Activated CD4-positive, alpha-beta T cell treated with anti-CD3 and anti-CD28 coated beads, Interleukin-2, amount 50 U/mL, for 48 hours (primary cell): ENCODE data around the gene P3H3.

Source experiments
- DNase-seq, 2 experiments: peaks; one replicate each; pipeline ENCODE4 v3.0.0-alpha.2; 2020

The P3H3 gene

DNA sequence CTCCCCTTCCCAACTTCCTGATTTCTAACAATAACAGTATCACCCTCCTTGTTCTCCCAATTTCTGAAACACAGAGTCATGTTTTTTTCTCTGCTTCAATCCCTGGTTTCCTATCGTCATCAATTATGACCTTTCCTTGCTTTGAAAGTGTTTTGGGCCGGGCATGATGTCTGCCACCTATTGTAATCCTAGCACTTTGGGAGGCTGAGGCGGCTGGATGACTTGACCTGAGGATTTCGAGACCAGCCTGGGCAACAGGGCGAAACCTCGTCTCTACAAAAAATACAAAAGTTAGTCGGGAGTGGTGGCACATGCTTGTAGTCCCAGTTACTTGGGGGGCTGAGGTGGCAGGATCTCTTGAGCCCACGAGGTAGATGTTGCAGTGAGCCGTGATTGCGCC, 19.2 kb upstream of the P3H3 start:
- DNase-seq, result no peak

DNA sequence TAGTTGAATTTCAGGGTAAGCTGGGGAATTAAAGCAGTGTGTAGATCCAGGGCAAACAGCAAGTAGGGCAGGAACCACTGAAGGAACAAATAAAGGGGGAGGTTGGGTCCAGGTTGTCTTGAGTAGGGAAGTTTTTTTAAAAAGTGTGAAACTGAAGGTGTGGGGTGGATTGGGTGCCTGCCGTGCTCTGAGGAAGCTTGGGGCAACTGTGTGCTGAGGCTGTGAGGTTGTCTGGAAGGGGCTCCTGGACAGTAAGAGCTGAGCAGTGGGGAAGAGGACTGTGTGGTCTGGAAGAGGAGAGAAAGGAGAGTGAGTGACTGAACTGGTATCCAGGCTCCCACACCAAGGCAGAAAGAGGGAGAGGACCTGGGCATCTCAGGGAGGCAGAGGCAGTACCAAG, 17.4 kb upstream of the P3H3 start:
- DNase-seq, result no peak

DNA sequence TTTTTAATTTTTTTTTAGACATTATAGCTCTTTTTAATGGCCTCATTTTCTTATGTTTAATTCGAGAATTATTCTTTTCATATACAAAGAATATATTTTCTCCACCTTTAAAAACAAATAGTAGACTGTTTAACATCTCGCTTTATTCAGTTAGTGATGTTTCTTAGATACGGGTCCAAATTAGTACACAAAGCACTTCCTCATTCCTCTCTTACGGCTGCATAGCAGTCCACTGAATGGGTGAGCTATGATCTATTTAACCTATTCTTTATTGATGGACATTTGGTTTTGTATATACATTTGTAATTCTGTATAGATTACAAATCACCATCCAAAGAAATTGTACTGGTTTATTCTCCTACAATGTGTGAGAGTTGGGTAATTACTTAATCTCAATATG, 14.8 kb upstream of the P3H3 start:
- DNase-seq, result no peak

DNA sequence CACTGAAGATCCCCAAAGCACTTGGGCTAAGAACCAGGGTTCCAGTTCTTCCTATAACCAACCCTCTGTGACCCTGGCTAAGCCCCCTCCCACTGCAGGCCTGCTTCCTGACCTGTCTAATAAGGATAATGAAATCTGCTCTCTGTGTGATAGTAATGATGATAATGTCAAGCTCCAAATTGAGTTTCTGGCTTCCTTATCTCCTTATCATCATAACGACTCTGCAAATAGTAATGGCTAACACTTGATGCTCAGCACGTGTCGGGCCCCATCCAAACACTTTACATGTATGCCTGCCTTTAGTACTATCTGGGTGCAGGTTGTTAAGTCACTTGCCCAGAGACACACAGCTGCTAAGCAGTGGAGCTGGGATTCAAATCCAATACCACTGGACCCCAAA, 11.6 kb upstream of the P3H3 start:
- no peak for DNase-seq

DNA sequence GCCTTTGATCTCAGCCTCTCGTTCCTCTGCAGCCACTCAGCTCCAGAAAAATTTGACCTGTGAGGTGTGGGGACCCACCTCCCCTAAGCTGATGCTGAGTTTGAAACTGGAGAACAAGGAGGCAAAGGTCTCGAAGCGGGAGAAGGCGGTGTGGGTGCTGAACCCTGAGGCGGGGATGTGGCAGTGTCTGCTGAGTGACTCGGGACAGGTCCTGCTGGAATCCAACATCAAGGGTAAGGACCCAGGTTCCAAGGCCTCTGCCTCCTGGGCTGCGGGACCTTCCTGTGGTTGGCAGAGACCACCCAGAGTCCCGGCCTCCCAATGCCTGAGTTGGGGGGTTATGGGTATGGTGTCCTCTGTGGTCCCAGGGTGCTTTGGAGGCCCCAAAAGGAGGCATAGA, 11.1 kb upstream of the P3H3 start:
- no peak for DNase-seq

DNA sequence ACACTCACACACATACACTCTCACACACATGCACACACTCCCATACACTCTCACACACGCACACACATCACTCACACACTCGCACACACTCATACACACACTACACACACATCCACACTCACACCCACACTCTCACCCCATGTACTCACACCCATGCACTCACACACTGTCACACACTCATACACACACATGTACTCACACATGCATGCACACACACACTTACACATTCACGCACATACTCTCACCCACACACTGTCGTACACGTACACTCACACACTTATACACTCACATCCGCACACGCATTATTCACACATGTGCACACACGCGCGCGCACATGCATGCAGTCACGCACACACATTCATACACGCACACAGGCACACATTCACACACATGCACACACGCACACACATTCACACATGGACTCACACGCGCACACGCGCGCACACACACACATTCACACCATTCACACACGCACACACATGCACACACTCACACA, 10.5 kb upstream of the P3H3 start:
- no peak for DNase-seq

DNA sequence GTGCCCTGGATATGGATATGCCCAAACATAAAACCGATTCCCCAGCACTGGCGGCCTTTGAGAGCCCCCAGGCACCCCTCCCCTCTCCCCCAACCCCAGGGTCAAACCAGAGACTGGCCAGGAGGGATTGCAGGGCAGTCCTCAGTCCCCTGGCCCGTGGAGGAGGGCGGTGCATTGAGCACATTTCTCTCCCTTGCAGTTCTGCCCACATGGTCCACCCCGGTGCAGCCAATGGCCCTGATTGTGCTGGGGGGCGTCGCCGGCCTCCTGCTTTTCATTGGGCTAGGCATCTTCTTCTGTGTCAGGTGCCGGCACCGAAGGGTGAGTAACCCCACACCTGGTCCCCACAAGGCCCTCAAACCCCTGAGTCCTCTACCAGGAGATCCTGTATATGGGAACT, 10.0 kb upstream of the P3H3 start:
- no peak for DNase-seq

DNA sequence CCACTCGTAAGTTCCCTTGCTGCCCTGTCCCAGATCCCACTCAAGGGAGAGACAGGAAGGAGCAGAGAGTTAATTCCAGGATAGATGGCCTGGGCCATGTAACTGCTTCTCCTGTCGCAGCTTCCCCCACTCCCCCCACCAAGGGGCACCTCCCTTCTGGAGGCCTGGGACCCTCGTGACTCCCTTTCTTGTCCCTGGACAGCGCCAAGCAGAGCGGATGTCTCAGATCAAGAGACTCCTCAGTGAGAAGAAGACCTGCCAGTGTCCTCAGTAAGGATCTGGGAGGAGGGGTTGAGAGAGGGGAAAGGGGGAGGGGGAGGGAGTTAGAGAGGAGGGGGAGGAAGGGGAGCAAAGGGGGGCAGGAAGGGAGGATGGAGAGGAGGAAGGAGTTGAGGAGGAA, 9.6 kb upstream of the P3H3 start:
- DNase-seq, result no peak

DNA sequence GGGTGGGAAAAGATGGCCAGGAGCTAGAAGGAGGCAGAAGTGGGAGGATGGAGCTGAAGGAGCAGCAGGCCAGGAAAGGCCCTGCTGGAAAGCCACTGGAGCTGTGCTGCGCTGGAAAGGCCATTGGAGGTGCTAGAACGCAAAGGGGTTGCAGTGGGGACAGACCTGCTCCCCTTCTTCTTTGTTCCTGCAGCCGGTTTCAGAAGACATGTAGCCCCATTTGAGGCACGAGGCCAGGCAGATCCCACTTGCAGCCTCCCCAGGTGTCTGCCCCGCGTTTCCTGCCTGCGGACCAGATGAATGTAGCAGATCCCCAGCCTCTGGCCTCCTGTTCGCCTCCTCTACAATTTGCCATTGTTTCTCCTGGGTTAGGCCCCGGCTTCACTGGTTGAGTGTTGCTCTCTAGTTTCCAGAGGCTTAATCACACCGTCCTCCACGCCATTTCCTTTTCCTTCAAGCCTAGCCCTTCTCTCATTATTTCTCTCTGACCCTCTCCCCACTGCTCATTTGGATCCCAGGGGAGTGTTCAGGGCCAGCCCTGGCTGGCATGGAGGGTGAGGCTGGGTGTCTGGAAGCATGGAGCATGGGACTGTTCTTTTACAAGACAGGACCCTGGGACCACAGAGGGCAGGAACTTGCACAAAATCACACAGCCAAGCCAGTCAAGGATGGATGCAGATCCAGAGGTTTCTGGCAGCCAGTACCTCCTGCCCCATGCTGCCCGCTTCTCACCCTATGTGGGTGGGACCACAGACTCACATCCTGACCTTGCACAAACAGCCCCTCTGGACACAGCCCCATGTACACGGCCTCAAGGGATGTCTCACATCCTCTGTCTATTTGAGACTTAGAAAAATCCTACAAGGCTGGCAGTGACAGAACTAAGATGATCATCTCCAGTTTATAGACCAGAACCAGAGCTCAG, 8.8 kb upstream of the P3H3 start:
- DNase-seq, result no peak

DNA sequence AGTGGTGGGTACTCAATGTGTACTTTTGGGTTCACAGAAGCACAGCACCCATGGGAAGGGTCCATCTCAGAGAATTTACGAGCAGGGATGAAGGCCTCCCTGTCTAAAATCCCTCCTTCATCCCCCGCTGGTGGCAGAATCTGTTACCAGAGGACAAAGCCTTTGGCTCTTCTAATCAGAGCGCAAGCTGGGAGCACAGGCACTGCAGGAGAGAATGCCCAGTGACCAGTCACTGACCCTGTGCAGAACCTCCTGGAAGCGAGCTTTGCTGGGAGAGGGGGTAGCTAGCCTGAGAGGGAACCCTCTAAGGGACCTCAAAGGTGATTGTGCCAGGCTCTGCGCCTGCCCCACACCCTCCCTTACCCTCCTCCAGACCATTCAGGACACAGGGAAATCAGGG, 8.0 kb upstream of the P3H3 start:
- DNase-seq, result no peak

DNA sequence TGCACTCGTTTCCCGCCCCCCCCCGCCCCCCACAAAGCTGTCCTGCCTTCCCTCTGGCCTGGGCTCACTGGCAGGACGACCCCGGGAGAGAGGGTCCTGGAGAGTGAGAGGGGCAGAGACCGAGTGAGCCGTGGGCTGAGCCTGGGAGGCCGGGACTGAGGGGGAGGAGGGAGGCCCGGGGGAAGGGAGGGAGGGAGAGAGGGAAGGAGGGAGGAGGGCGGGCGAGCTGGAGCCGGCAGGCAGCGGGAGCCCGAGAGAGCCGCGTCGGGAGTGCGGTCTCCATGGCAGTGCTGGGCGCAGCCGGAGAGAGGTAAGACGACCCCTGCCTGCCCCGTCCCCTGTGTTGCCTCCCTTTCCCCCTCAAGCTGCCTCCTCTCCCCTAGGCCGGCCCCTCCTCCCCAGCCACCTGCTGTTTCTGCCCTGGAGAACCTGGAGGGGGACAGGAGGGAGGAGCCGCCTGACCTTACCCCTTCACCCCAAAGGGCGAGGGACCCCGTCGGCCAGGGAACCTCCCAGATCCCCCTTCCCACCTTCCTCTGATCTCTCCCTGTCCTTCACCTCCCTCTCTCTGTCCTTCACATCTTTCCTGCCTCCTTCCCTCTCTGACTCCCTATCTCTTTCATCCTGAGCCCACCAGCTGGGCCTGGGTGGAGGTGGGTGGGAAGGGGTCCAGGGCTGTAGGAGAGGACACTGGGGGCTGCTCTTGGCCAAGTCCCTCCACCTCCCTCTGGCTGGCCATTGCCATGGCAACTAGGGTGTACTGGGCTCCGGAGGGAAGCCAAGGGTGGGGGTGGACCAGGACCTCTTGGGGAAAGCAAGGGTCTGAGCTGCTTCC, 6.4 kb upstream of the P3H3 start, which contains the start of gene GPR162:
Gene GPR162, plus strand, starts transcription at position 231 of the 835 bp plus-strand sequence. CDS start 2,078 bp downstream, outside the sequence.
- DNase-seq, result peak in 1 of 2 experiments; percentile 27

DNA sequence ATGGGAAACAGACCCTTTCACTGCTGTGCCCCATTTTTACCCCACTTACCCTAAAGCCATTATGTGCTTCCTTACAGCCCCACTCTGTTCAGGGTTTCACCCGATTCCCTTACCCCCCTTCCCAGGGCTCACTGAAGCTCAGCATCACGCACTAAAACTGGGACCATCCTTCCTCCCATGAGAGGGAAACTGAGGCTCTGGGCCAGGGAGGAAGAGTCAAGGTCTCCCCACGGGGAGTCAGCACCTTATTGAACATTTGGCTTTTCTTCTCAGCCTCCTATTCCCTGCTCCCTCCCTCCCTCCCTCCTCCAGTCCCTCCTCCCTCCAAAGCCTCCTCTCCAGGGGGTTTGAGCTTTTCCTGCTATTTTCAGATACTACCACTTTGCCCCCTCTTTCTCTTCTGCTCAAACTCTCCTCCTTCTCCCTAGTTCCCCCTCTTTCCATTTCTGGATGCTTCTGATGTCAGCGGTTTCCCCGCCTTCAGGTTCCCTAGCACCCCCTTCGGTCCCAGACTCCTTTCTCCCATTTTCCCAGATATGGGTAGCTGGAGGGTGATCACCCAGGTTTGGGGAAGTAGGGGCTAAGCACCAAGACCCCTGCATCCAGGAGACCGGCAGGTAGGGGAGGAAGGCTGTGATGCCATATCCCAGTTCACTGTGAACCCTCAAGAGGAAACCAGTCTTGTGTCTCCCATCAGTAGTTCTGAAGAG, 5.6 kb upstream of the P3H3 start:
- no peak for DNase-seq

DNA sequence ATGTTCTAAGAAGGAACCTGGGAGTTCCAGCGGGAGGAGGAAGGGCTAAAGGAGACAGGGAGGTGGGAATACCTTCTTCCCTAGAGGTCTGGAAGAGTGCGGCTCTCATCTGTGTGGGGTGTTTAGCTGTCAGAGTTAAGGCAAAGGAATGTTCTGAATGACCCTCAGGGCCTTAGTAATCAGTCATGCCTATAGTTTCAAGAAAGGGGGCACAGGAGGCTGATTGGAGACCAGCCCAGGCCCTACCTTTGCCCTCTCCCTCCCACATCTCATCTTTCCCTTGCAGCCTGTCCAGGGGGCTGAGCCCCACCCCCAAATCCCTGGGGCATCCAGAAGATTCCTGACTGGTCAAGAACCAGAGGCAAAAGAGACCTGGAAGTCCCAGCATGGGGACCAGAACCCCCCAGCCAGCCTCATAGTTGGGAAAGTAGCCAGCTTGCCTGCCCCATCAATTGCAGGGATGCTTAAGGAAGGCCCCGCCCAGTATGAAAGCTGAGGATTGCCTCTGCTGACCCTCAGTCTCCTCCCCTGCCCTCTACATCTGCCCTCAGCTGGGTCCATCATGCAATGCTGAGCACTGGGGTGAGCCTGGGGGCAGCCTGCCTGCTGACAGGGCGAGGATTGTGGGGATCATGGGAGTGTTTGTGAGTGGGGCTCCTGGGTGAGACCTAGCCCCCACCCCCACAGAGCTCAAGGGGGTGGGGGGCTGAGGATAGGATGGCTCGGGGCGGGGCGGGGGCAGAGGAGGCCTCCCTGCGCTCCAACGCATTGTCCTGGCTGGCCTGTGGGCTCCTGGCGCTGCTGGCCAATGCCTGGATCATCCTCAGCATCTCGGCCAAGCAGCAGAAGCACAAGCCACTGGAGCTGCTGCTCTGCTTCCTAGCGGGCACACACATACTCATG, 4.8 kb upstream of the P3H3 start:
- no peak for DNase-seq

DNA sequence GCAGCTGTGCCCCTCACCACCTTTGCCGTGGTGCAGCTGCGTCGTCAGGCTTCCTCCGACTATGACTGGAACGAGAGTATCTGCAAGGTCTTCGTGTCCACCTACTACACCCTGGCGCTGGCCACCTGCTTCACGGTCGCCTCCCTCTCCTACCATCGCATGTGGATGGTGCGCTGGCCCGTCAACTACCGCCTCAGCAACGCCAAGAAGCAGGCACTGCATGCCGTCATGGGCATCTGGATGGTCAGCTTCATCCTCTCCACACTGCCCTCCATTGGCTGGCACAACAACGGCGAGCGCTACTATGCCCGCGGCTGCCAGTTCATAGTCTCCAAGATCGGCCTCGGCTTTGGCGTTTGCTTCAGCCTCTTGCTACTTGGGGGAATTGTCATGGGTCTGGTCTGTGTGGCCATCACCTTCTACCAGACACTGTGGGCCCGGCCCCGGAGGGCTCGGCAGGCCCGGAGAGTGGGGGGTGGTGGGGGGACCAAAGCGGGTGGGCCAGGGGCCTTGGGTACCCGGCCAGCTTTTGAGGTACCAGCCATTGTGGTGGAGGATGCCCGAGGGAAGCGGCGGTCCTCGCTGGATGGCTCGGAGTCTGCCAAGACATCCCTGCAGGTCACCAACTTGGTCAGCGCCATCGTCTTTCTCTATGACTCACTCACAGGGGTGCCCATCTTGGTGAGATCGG, 4.0 kb upstream of the P3H3 start:
- DNase-seq, result no peak

DNA sequence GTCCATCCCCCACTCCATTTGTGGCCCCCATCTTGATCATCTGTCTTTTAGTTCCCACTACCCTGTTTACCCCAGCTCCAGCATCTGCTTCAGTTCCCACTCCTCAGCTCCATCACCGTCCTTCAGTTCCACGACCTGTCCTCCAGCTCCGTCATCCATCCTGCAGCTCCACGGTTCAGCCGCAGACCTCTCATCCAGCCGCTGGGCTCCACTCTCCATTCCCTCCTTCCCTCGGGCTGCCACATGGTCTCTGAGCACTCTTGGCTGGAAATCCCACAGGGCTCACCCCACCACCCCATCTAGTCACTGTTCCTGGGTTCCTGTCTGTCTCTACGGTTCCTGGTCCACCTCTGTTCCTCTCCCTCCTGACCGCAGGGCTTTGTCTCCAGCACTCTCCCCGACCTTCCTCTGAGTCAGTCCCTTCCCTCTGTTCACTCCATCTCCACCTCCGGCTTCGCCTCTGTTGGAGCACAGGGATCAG, 3.3 kb upstream of the P3H3 start:
- DNase-seq, result no peak

DNA sequence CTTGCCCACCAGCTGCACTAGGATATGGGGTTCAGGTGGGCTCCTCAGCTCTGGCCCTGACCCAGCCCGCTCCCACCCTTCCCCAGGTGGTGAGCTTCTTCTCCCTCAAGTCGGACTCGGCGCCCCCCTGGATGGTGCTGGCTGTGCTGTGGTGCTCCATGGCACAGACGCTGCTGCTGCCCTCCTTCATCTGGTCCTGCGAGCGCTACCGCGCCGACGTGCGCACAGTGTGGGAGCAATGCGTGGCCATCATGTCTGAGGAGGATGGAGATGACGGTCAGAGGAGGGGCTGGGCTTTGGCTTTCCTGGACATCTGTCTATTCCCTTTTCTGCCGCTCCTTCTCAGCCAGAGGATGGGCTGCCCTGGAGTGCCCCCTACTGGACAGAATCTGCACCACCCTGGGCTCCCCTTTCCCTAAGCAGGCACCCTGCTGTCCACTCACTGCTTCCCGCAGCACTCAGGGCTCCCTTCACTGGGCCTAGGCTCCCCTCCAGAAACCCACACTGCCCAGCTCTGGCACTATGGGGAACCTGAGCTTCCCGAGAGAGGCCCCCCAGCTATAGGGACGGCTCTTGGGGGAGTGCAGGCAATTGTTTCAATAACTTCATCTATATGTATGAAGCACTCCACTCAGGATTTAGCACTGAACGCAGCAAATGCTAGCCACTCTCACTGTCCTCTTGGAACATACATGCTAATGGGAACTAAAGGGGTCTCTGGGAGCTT, 2.6 kb upstream of the P3H3 start:
- peak; percentile 91 to 94 for DNase-seq

DNA sequence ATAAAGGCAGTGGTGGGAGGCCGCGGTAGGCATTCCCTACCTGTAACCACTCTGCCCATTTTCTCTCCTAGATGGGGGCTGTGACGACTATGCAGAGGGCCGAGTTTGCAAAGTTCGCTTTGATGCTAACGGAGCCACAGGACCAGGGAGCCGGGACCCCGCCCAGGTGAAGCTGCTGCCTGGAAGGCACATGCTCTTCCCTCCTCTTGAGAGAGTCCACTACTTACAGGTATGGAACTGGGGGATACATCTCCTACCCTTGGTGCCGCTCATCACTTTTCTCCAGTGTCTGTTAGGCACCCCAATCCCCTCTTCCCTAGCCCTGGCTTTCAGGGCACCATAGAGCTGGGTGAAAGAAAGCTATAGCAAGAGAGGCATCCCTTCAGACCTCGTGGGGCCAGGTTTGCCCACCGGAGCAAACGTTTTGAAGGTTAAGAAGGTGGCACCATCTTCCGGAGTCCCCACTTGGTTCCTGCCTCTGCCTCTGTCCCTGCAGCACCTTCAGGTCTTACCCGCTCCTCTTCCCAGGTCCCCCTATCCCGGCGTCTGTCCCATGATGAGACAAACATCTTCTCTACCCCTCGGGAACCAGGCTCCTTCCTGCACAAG, 2.0 kb upstream of the P3H3 start:
- no peak for DNase-seq

DNA sequence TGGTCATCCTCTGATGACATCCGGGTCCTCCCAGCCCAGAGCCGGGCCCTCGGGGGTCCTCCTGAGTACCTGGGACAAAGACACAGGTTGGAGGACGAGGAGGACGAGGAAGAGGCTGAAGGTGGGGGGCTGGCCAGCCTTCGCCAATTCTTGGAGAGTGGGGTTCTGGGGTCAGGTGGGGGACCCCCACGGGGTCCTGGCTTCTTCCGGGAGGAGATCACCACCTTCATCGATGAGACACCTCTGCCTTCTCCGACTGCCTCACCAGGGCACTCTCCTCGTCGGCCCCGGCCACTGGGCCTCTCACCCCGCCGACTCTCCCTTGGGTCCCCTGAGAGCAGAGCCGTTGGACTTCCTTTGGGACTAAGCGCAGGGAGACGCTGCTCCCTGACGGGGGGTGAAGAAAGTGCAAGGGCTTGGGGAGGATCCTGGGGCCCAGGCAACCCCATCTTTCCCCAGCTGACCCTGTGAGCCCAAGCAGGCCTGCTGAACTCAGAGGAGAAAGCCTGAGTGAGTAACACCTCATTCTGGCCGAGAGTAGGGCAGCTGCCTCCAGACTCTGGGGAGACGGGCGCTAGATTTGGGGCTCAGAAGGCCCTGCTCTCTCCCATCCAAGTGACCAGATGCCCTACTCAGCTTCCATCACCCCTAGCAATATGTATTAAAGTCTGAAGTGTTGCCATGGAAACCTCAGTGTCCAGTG, 1.3 kb upstream of the P3H3 start:
- no peak for DNase-seq

DNA sequence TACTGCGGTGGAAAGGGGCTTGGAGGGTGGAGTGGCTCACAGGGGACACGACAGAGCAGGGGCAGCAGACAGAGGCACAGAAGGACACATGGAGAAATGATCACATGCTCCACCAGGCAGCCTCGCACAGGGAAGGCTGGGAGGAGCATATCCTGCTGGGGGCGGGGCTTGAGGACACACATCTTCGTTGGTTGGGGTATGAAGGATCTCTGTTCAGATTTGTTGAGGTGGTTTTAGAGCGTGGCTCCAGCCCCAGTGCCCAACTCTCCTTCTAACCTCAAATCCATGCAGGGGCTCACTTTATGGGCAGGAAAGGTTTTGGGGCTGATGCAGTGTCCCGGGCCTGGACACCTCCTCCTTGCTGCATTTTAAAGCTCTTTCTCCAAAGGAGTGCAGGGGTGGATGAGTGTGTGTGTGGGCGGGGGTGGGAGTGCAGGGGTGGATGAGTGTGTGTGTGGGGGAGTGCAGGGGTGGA, 733 bp upstream of the P3H3 start:
- DNase-seq, result peak; percentile 78 to 81
